Mononuclear cell (primary cell): ENCODE measurements around the gene RELL2. TPM values are rescaled to one million over a fixed set of nuclear protein-coding genes. Genes with fewer than 3 reads are reported as not detected.

Experiments
- H3K27me3 ChIP-seq: 2 replicates; pipeline ENCODE4 v1.6.0; 2011; ENCODE audit warnings: low read length, control low read depth; ENCODE audit not compliant: insufficient read depth
- H3K4me1 ChIP-seq: 2 replicates; pipeline ENCODE4 v1.5.1; 2011; ENCODE audit warnings: mild to moderate bottlenecking, low read length, control low read depth; ENCODE audit not compliant: insufficient read depth
- H3K4me3 ChIP-seq: 2 replicates; pipeline ENCODE4 v1.5.1; 2011; ENCODE audit warnings: mild to moderate bottlenecking, low read length, moderate library complexity
- H3K9me3 ChIP-seq: 2 replicates; pipeline ENCODE4 v1.5.1; 2011; ENCODE audit warnings: low read depth, mild to moderate bottlenecking, control low read depth, low read length
- total RNA-seq: library from RNA; depleted of rRNA; stranded (reverse); fragments of >200 nt; gene quantifications from one replicate; pipeline ENCODE4 v1.2.3, GENCODE V29; 2012

RELL2 gene
- total RNA-seq, 1 donor: 6.6 TPM

DNA sequence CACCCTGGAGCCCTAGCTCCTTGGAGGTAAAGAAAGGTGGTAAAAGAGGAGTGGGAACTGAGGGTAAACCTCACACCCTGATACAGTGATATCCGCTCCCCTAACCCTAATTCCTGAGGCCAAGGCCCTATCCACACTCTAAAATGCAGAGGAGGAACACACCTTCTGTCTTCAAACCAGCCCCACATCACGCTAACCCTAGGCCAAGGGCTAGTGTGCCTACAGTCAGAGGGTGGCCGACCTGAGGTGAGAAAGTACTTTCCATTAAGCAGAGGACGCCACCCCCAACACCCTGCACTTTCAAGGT, 738 bp upstream of the RELL2 start:
- Histone ChIP-seq H3K27me3 (no peaks in the 10 kb centered on the region), H3K4me3 (peak overlapping the region; percentile 91), H3K4me1 (peaks cover 42% of the 10 kb centered on the region), H3K9me3 (no peaks in the 10 kb centered on the region)

DNA sequence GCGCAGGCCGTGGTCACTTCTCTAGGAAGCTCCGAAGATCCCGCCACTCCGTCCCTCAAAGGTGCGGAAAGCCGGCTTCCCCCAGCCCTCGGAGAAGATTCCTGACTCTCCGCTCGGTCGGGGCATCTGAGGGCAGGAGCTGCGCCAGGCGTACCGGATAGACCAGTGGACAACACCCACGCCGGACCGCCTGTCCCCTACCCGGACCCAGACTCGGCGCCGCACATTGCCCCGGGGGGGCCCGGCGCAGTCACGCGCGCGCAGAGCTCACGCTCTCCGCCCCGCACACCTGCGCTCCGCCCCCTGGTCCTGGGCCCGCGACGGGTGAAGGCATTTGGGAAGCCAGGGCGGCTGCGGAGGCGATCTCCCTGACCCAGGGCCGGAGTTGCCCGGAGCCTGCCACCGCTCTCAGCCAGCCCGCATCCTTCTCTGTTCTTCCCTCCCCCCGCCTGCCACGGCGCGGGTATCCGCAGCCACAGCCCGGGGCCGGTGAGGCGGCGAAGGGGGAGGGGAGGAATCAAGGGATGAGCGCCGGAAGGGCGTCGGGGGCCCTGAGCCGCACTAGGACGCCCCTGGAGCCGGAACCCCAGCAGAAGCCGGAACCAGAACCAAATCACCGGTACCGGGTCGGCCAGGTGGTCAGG, 448 bp downstream of the RELL2 start:
- no peaks in the 10 kb centered on the region for H3K27me3 ChIP-seq
- peak overlapping the region; percentile 91 for H3K4me3 ChIP-seq
- peaks cover 42% of the 10 kb centered on the region for H3K4me1 ChIP-seq
- H3K9me3 ChIP-seq: no peaks in the 10 kb centered on the region

DNA sequence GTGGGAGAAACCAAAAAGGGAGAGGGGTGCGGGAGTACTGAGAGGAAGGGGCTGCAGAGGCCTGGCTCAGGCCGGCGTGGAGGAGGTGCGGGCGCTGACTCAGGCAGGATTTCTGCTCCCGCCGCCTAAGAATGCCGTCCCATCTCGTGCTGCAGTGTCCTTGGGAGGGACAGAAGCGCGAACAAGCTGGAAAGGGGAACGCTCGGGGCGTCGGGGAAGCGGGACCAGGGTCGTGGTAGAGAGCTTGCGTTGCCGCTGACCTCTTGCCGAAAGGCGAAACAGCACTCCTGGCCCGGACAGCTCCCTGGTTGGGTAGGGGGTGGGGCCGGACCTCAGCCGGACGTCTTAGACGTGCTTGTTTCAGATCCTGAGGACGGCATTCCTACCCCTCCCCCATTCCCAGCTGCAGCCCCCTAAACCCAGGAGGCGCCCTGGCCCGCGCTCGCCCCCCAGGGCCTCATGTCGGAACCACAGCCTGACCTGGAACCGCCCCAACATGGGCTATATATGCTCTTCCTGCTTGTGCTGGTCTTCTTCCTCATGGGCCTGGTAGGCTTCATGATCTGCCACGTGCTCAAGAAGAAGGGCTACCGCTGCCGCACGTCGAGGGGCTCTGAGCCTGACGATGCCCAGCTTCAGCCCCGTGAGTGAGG, 1.1 kb downstream of the RELL2 start:
- H3K4me3 ChIP-seq: peak overlapping the region; percentile 91
- peaks cover 44% of the 10 kb centered on the region for H3K4me1 ChIP-seq
- no peaks in the 10 kb centered on the region for H3K27me3 ChIP-seq
- no peaks in the 10 kb centered on the region for H3K9me3 ChIP-seq

- H3K4me1 ChIP-seq: peaks cover 40% of the 10 kb centered on the region
- no peak overlapping the region for H3K4me3 ChIP-seq
- no peaks in the 10 kb centered on the region for H3K27me3 ChIP-seq
- H3K9me3 ChIP-seq: no peaks in the 10 kb centered on the region
These were observed 2.0 kb downstream of the RELL2 start for GRCh38 chr5:141638771-141639170.

GRCh38 chr5:141639357-141640050, 2.7 kb downstream of the RELL2 start:
- no peak overlapping the region for H3K4me3 ChIP-seq
- no peaks in the 10 kb centered on the region for H3K9me3 ChIP-seq
- H3K27me3 ChIP-seq: no peaks in the 10 kb centered on the region

GRCh38 chr5:141640051-141640415, 3.2 kb downstream of the RELL2 start:
- Histone ChIP-seq H3K4me3 (no peak overlapping the region), H3K4me1 (peaks cover 28% of the 10 kb centered on the region), H3K27me3 (no peaks in the 10 kb centered on the region), H3K9me3 (no peaks in the 10 kb centered on the region)

More at GRCh38 chr5:141639357-141640050, 2.7 kb downstream of the RELL2 start:
- peaks cover 33% of the 10 kb centered on the region for H3K4me1 ChIP-seq

DNA sequence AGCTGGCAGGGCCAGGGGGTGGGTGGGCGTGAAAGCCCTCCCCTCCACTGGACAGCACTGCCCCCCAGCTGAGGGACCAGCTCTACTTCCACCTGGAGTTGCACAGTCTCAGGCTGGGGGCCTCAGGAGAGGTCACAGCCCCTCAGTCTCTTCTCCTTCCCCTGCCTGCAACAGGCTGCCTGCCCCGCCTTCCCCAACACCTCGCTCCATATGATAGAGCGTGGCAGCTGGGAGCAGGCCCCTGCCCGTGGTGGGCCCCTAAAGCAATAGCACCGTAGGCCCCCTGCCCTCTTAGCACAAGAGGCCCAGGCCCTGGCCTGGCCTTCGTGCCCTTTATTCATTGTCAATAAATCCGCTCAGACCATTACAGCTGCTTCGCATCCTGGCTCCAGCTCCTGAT, 3.9 kb downstream of the RELL2 start:
- H3K4me3 ChIP-seq: no peak overlapping the region
- no peaks in the 10 kb centered on the region for H3K9me3 ChIP-seq
- no peaks in the 10 kb centered on the region for H3K27me3 ChIP-seq
- H3K4me1 ChIP-seq: peaks cover 21% of the 10 kb centered on the region

GRCh38 chr5:141641634-141642267, 5.0 kb downstream of the RELL2 start:
- H3K4me1 ChIP-seq: peaks cover 15% of the 10 kb centered on the region
- H3K9me3 ChIP-seq: no peaks in the 10 kb centered on the region
- H3K27me3 ChIP-seq: no peaks in the 10 kb centered on the region
- H3K4me3 ChIP-seq: no peak overlapping the region

DNA sequence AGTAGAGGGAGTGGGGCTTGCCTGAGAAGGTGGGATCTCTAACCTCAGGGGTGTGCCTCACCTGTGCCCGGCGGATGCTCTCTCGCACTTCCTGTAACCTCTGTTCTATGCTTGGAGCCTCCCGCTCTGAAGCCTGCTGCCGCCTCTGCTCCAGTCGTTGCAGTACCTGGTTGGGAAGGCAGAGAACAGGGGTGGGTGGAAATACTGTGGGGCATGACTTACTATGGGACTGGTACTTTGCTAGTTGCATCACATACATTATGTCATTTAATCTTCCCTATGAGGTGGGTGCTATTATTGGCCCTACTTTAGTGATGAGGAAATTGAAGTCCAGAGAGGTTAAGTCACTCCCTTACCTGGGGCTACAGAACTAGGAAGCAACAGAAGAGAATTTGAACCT, 9.2 kb downstream of the RELL2 start:
- no peak overlapping the region for H3K4me3 ChIP-seq

DNA sequence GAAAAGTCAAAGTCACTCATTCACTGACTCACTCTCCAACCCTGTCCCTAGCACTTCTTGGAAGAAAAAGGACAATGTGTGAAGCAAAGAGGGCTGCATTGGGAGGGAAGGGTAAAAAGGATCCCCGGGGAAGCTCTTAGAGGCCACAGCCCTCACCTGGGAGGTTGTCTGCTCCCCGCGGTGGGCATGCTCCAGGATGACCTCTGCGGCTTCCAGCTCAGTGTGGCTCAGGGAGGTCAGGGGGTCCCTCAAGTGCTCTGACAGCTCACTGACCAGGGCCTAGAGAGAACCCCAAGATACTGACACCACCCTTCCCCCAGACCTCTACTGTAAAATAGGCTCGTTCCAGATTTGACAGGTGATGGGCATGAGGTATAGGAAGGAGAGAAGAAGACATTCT, 10.4 kb downstream of the RELL2 start:
- Histone ChIP-seq H3K9me3 (no peaks in the 10 kb centered on the region), H3K27me3 (no peaks in the 10 kb centered on the region), H3K4me1 (peaks cover 20% of the 10 kb centered on the region), H3K4me3 (no peak overlapping the region)

More for the DNA sequence above, 9.2 kb downstream of the RELL2 start:
- Histone ChIP-seq H3K4me1 (peaks cover 14% of the 10 kb centered on the region), H3K9me3 (no peaks in the 10 kb centered on the region), H3K27me3 (no peaks in the 10 kb centered on the region)

DNA sequence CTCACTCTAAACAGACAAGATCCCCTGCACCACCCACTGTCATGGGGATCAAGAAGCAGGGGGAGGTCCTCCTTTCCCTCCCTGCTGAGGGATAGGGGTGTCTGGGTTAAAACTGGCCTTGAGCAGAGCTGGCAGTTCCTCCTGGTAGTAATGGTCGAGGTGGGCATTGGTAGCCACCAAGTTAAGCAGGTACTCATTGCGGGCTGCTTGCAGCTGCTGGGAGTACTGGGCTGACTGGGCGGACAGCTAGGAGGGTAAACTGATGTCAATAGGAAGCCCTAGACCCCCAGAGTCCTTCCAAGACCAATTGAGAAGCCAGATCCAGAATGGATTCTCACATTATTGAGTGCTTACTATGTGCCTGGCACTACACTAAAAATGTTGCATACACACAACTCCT, 11.1 kb downstream of the RELL2 start:
- Histone ChIP-seq H3K9me3 (no peaks in the 10 kb centered on the region), H3K27me3 (no peaks in the 10 kb centered on the region), H3K4me3 (no peak overlapping the region), H3K4me1 (peaks cover 18% of the 10 kb centered on the region)

- no peaks in the 10 kb centered on the region for H3K27me3 ChIP-seq
- H3K9me3 ChIP-seq: no peaks in the 10 kb centered on the region
- no peak overlapping the region for H3K4me3 ChIP-seq
- peaks cover 17% of the 10 kb centered on the region for H3K4me1 ChIP-seq
These were observed 12.4 kb downstream of the RELL2 start for GRCh38 chr5:141649056-141649688.

DNA sequence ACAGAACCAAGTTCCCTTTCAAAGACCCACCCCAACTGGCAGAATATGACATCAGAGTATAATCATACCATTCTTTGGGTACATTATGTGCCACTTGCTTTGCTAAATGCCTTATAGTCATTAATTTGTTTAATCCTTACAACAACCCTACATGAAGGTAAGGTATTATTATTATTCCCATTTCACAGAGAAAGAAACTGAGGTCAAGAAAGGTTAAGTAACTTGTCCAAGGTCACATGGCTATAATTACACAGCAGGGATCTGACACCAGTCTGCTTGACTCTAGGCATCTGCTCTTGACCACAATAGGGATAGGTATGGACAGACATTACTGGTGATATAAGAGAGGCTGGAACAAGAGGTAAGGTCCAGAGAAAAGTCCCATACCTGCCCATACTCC, 13.2 kb downstream of the RELL2 start:
- Histone ChIP-seq H3K9me3 (no peaks in the 10 kb centered on the region), H3K4me3 (no peak overlapping the region), H3K27me3 (no peaks in the 10 kb centered on the region), H3K4me1 (peaks cover 17% of the 10 kb centered on the region)

DNA sequence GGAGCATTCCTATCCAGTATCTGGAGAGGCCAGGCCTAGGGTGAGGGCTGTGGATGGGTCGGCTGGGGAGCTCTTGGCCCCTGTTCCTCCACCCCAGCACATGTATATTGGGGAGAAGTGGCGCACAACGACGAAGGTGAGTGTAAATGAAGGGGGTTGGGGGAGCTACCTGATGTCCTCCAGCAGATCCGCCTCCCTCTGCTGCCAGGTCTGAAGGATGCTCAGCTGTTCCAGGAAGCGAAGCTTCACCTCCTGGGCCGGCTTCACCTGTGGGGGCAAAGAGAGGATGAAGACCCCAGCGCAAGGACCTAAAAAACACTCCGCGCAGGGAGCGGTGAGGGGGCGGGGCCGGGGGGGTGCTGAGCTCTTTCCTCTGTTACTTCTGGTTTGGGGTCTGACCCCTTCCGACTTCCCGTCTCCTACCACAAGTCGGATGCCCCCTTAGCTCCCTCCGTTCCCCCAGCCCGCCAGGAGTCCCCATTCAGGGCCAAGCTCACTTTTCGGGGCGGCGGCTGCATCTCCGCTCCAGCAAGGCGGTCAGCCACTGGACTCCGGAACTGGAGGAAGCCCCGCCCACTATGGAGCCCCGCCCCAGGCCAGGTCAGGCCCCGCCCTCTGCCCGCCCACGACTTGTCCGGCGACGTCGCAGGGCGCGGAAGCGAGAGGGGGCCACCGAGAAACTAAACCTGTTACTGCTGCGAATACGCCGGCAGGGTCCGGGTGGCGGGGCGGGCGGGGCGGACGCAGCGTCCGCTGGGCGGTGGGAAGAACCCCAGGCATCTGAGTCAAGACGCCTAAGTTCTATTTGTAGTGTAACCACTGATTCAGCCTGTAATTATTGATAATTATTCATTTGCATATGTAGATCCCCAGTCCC, 14.3 kb downstream of the RELL2 start, which contains the start of gene FCHSD1:
Gene FCHSD1, minus strand, starts transcription at position 568 of the 877 bp plus-strand sequence. Its CDS starts 50 bp downstream, at position 518.
- peak within 1 kb of the TSS; percentile 64 for H3K4me3 ChIP-seq
- H3K27me3 ChIP-seq: no peaks in the 10 kb centered on the region
- H3K9me3 ChIP-seq: no peaks in the 10 kb centered on the region
- H3K4me1 ChIP-seq: peaks cover 17% of the 10 kb centered on the region
